AG04450 (cell line): Measurements from ENCODE around the gene NKX1-1. TPM values are rescaled to one million over a fixed set of nuclear protein-coding genes. Genes with fewer than 3 reads are reported as not detected.
"Not testable (repeated sequence)": the region's sequence is repeated elsewhere in the genome, so short reads cannot be mapped to it uniquely, and the experiment has no call there.

Source experiments
- CTCF ChIA-PET: fragments of 300-600, 350-600 bp; formaldehyde crosslinking; extraction: SDS; loops from one replicate; lab custom pipeline; 2022; ENCODE audit warnings: antibody characterized with exemption, inconsistent platforms; lab: Charles Lee
- POLR2A ChIA-PET: fragments of 350-600 bp; formaldehyde crosslinking; extraction: SDS; loops from one replicate; lab custom pipeline; 2021; ENCODE audit warnings: antibody characterized with exemption, inconsistent platforms; lab: Yijun Ruan, JAX
- DNase-seq: peaks from one replicate; pipeline ENCODE4 v3.0.0-alpha.2; 2011; ENCODE audit warnings: low read depth, low spot score
- H3K27ac ChIP-seq: one replicate; pipeline ENCODE4 v1.5.1; 2012; ENCODE audit warnings: low read depth, low read length, control low read depth
- H3K27me3 ChIP-seq: one replicate; pipeline ENCODE4 v1.6.0; 2012; ENCODE audit warnings: low read length; ENCODE audit not compliant: control insufficient read depth, insufficient read depth
- H3K4me3 ChIP-seq: 2 replicates; pipeline ENCODE4 v1.5.1; 2011; ENCODE audit warnings: mild to moderate bottlenecking, low read depth, low read length, control low read depth
- H3K9me3 ChIP-seq: 2 replicates; pipeline ENCODE4 v1.5.1; 2012; ENCODE audit warnings: low read length; ENCODE audit not compliant: control insufficient read depth, insufficient read depth
- polyA plus RNA-seq: library from polyadenylated mRNA; depleted of rRNA; stranded (reverse); fragments of >200 nt; gene quantifications from 2 replicates; pipeline ENCODE4 v1.2.3, GENCODE V29; 2011
- TF ChIP-seq, protein P1 (sequence below): IDR thresholded peaks from 2 replicates; pipeline ENCODE4 v1.5.1; 2011; ENCODE audit warnings: low read depth, low read length, control low read depth, inconsistent platforms

NKX1-1 gene
- polyA plus RNA-seq, 1 experiment, result not detected

DNA sequence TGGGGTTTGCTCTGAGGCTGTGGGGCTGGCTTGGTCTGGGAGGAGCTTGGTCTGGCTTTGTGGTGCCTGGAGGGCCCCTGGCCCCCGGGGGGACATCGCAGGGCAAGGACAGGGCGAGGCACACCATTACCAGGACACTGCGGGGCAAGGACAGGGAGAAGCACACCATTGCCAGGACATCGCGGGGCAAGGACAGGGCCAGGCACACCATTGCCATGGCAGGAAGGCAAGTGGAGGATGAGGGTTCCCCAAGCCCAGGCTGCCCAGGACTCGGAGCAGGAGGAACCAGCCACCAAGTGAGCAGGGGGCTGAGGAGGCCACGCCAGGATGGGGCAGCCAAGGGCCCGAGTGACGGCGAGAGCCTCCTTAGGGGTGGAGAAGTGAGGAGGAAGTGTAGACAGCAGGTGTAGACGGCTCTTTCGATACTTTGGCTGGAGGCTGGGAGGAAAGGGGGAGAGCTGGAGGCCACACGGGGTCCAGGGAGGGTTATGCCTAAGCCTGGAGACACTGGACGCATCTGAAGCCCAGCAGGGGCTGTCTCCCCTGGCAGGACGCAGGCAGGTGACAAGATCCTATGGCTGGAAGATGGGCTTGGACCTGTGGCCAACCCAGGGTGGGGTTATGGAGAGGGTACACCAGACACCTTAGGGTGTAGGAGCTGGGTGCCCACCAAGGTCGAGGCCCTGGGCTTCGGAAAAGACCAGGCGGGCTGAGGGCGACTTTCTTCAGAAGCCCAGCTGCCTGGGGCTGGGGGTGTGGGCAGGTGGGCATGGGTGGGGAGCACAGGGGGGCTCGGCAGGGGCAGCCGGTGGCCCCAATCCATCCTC, 7.3 kb downstream of the NKX1-1 start:
- TF ChIP-seq, protein P1, sequence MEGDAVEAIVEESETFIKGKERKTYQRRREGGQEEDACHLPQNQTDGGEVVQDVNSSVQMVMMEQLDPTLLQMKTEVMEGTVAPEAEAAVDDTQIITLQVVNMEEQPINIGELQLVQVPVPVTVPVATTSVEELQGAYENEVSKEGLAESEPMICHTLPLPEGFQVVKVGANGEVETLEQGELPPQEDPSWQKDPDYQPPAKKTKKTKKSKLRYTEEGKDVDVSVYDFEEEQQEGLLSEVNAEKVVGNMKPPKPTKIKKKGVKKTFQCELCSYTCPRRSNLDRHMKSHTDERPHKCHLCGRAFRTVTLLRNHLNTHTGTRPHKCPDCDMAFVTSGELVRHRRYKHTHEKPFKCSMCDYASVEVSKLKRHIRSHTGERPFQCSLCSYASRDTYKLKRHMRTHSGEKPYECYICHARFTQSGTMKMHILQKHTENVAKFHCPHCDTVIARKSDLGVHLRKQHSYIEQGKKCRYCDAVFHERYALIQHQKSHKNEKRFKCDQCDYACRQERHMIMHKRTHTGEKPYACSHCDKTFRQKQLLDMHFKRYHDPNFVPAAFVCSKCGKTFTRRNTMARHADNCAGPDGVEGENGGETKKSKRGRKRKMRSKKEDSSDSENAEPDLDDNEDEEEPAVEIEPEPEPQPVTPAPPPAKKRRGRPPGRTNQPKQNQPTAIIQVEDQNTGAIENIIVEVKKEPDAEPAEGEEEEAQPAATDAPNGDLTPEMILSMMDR, result no peak
- ChIA-PET POLR2A (no interaction called here), CTCF (interaction anchor here (0.6 kb wide), 1 partner anchor 117 kb away, joined by 9 read pairs; no protein-coding TSS in a partner anchor)
- H3K4me3 ChIP-seq, result no peak overlapping the region
- H3K27ac ChIP-seq, result no peak overlapping the region
- peaks cover 20% of the 10 kb centered on the region for H3K27me3 ChIP-seq
- no peak for DNase-seq
- H3K9me3 ChIP-seq, result peaks cover 51% of the 10 kb centered on the region

DNA sequence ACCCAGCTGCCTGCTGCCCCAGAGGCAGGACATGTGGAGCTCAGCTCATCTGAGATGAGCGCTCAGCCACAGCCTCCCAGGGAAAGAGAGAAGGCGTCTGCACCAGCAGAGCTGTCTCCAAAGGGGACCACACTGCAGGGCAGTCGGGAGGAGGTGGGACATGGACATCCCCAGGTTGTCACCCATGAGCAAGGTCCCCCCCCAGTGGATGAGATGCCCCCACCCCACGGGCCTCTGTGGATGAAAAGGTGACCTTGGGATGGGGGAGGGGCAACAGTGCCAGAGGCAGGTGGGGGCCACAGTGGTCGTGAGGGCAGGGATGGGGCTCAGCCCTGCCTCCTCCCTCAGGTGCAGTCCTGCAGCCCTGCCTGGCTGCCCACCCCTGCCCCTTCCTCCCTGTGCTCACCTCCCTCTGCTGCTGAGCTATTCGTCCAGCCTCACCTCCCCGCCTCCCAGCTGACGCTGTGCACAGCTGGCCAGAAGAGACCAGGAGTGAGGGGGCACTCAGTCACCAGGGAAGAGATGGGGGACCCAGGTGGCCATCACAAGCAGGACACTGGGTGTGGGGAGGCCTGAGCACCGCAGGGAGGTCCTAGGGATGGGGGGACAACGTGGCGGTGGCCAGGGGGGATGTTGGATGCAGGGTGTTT, 9.3 kb downstream of the NKX1-1 start:
- ChIA-PET CTCF (no interaction called here), POLR2A (no interaction called here)
- Histone ChIP-seq H3K4me3 (no peak overlapping the region), H3K9me3 (peaks cover 54% of the 10 kb centered on the region), H3K27me3 (peaks cover 7% of the 10 kb centered on the region), H3K27ac (no peak overlapping the region)
- no peak for DNase-seq
- TF ChIP-seq, protein P1, result no peak

DNA sequence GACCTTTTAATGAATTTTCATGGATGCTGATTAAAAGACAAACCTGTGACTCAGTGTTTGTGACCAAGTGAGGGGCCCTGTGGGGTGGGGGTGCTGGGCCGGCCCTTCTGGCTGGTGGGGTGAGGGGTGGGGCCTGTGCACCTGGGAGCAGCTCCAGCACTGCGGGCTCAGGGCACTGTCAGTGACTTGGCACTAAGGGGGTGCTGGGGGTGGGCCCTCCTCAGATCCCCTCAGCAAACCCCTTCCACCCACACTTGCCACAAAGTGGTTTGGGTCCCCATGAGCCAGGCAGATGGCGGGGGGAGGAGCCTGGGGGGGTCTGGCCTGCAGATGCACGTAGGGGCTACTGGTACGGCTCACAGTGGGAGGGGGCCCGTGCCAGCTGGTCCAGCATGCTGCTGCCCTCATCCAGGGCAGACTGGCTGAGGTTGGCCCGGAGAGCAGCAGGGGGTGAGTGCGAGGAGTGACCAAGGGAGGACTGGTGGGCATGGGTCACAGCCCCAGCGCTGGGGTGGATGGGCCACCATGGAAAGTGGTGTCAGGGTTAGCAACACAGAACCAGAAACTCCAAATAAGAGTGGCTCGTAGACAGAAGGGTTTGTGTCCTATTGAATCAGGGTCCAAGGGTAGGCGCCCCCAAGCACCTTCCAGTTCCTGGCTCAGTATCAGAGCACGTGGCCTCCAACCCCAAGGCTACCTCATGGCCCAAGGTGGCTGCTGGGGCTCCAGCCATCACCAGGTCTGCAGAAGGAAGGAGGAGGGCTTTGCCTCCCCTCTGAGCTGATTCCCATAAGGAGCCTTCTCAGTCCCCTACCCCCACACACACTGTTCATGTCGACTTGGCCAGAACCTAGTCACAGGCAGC, 10.1 kb downstream of the NKX1-1 start:
- DNase-seq, result no peak
- ChIA-PET POLR2A (no interaction called here), CTCF (no interaction called here)
- Histone ChIP-seq H3K4me3 (no peak overlapping the region), H3K27ac (no peak overlapping the region), H3K27me3 (no peaks in the 10 kb centered on the region), H3K9me3 (peaks cover 54% of the 10 kb centered on the region)
- TF ChIP-seq, protein P1, result no peak

DNA sequence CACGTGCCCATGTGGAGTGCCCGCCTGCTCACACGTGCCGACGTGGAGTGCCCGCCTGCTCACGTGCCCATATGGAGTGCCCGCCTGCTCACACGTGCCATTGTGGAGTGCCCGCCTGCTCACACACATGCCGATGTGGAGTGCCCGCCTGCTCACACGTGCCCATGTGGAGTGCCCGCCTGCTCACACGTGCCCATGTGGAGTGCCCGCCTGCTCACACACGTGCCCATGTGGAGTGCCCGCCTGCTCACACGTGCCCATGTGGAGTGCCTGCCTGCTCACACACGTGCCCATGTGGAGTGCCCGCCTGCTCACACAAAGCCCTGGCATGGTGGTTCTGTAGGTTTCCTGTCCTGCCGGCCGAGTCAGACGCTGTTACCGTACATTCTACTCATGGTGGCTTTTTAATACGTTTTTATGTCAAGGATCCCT, 10.8 kb downstream of the NKX1-1 start:
- DNase-seq, H3K27me3 ChIP-seq, H3K4me3 ChIP-seq, POLR2A ChIA-PET, CTCF ChIA-PET, H3K27ac ChIP-seq: not testable (repeated sequence)
- peaks cover 54% of the 10 kb centered on the region for H3K9me3 ChIP-seq

DNA sequence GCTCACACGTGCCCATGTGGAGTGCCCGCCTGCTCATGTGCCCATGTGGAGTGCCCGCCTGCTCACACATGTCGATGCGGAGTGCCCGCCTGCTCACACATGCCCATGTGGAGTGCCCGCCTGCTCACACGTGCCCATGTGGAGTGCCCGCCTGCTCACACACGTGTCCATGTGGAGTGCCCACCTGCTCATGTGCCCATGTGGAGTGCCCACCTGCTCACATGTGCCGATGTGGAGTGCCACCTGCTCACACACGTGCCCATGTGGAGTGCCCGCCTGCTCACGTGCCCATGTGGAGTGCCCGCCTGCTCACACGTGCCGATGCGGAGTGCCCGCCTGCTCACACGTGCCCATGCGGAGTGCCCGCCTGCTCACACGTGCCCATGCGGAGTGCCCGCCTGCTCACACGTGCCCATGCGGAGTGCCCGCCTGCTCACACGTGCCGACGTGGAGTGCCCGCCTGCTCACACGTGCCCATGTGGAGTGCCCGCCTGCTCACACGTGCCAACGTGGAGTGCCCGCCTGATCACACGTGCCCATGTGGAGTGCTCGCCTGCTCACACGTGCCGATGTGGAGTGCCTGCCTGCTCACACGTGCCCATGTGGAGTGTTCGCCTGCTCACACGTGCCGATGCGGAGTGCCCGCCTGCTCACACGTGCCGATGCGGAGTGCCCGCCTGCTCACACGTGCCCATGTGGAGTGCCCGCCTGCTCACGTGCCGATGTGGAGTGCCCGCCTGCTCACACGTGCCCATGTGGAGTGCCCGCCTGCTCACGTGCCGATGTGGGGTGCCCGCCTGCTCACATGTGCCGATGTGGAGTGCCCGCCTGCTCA, 11.5 kb downstream of the NKX1-1 start:
- CTCF ChIA-PET, H3K27me3 ChIP-seq, POLR2A ChIA-PET: not testable (repeated sequence)

More for the DNA sequence above, 11.5 kb downstream of the NKX1-1 start:
- not testable (repeated sequence) for H3K27ac ChIP-seq, DNase-seq, H3K4me3 ChIP-seq
- peaks cover 49% of the 10 kb centered on the region for H3K9me3 ChIP-seq
